H9 (cell line): ENCODE data around the gene KCNK13. TPM values are rescaled to one million over a fixed set of nuclear protein-coding genes. Genes with fewer than 3 reads are reported as not detected.

ENCODE experiments used
- DNase-seq: peaks from one replicate; pipeline ENCODE4 v3.0.0-alpha.2; 2017
- H2AFZ ChIP-seq: one replicate; pipeline ENCODE4 v1.6.1; 2013; ENCODE audit warnings: mild to moderate bottlenecking, low read length, control low read depth, moderate library complexity
- H2AK5ac ChIP-seq: 2 replicates; pipeline ENCODE4 v1.6.1; 2013; ENCODE audit warnings: low read length, control low read depth, mixed read lengths; ENCODE audit not compliant: insufficient read length
- H2BK120ac ChIP-seq: one replicate; pipeline ENCODE4 v1.6.1; 2013; ENCODE audit warnings: low read depth, mild to moderate bottlenecking, low read length, control low read depth, inconsistent platforms; ENCODE audit not compliant: poor library complexity, severe bottlenecking
- H2BK12ac ChIP-seq: 2 replicates; pipeline ENCODE4 v1.6.1; 2013; ENCODE audit warnings: low read length, control low read depth, mixed read lengths, low read depth; ENCODE audit not compliant: insufficient read length
- H2BK15ac ChIP-seq: 2 replicates; pipeline ENCODE4 v1.6.1; 2013; ENCODE audit warnings: low read depth, low read length, control low read depth
- H2BK20ac ChIP-seq: one replicate; pipeline ENCODE4 v1.6.1; 2013; ENCODE audit warnings: low read depth, mild to moderate bottlenecking, low read length, control low read depth, inconsistent platforms; ENCODE audit not compliant: poor library complexity, severe bottlenecking
- H2BK5ac ChIP-seq: 2 replicates; pipeline ENCODE4 v1.6.1; 2013; ENCODE audit warnings: low read length, control low read depth, mixed read lengths; ENCODE audit not compliant: insufficient read length
- H3K14ac ChIP-seq: 2 replicates; pipeline ENCODE4 v1.6.1; 2013; ENCODE audit warnings: low read length, control low read depth; ENCODE audit not compliant: insufficient read depth
- H3K18ac ChIP-seq: 2 replicates; pipeline ENCODE4 v1.6.1; 2013; ENCODE audit warnings: low read depth, mild to moderate bottlenecking, mixed read lengths, low read length, control low read depth; ENCODE audit not compliant: insufficient read length
- H3K23ac ChIP-seq: 2 replicates; pipeline ENCODE4 v1.6.1; 2013; ENCODE audit warnings: low read length, control low read depth, mixed read lengths, low read depth; ENCODE audit not compliant: insufficient read length
- H3K23me2 ChIP-seq: 2 replicates; pipeline ENCODE4 v1.6.1; 2013; ENCODE audit warnings: low read depth, mild to moderate bottlenecking, mixed read lengths, low read length, control low read depth; ENCODE audit not compliant: insufficient read length, poor library complexity, severe bottlenecking
- H3K27ac ChIP-seq: 2 replicates; pipeline ENCODE4 v1.5.1; 2013; ENCODE audit warnings: low read length, control low read depth, mixed read lengths, low read depth; ENCODE audit not compliant: insufficient read length
- H3K27me3 ChIP-seq: 2 replicates; pipeline ENCODE4 v1.6.1; 2013; ENCODE audit warnings: low read length, control low read depth, inconsistent platforms; ENCODE audit not compliant: insufficient read depth
- H3K4ac ChIP-seq: 2 replicates; pipeline ENCODE4 v1.6.1; 2013; ENCODE audit warnings: low read depth, mild to moderate bottlenecking, control low read depth, inconsistent platforms, low read length, moderate library complexity
- H3K4me1 ChIP-seq: 2 replicates; pipeline ENCODE4 v1.6.1; 2013; ENCODE audit warnings: low read length, control low read depth, inconsistent platforms; ENCODE audit not compliant: insufficient read depth
- H3K4me2 ChIP-seq: 2 replicates; pipeline ENCODE4 v1.6.1; 2013; ENCODE audit warnings: low read length, control low read depth, mixed read lengths; ENCODE audit not compliant: insufficient read length, insufficient read depth
- H3K56ac ChIP-seq: 2 replicates; pipeline ENCODE4 v1.6.1; 2013; ENCODE audit warnings: low read depth, mild to moderate bottlenecking, mixed read lengths, low read length, control low read depth; ENCODE audit not compliant: insufficient read length
- H3K79me1 ChIP-seq: 2 replicates; pipeline ENCODE4 v1.6.1; 2013; ENCODE audit warnings: low read depth, mild to moderate bottlenecking, moderate library complexity, low read length, control low read depth, inconsistent platforms; ENCODE audit not compliant: insufficient read depth, poor library complexity, severe bottlenecking
- H3K79me2 ChIP-seq: 2 replicates; pipeline ENCODE4 v1.6.1; 2013; ENCODE audit warnings: low read length, control low read depth, inconsistent platforms; ENCODE audit not compliant: insufficient read depth
- H3K9ac ChIP-seq: 2 replicates; pipeline ENCODE4 v1.6.1; 2013; ENCODE audit warnings: low read length, control low read depth, mixed read lengths; ENCODE audit not compliant: insufficient read length; ENCODE audit errors: extremely low read depth
- H3K9me3 ChIP-seq: one replicate; pipeline ENCODE4 v1.6.1; 2013; ENCODE audit warnings: low read depth, low read length, inconsistent platforms; ENCODE audit not compliant: control insufficient read depth
- H3T11ph ChIP-seq: one replicate; pipeline ENCODE4 v1.6.1; 2013; ENCODE audit warnings: mild to moderate bottlenecking, low read length, control low read depth, inconsistent platforms
- H4K20me1 ChIP-seq: one replicate; pipeline ENCODE4 v1.6.1; 2013; ENCODE audit not compliant: control insufficient read depth, insufficient read length, insufficient read depth
- H4K5ac ChIP-seq: 2 replicates; pipeline ENCODE4 v1.6.1; 2013; ENCODE audit warnings: low read depth, mild to moderate bottlenecking, mixed read lengths, low read length, control low read depth; ENCODE audit not compliant: insufficient read length
- H4K8ac ChIP-seq: replicated peaks from 2 replicates; pipeline ENCODE4 v1.6.1; 2013; ENCODE audit warnings: low read length, control low read depth, mixed read lengths, low read depth; ENCODE audit not compliant: insufficient read length
- H4K91ac ChIP-seq: 2 replicates; pipeline ENCODE4 v1.6.1; 2013; ENCODE audit warnings: low read depth, mild to moderate bottlenecking, moderate library complexity, mixed read lengths, low read length, control low read depth; ENCODE audit not compliant: insufficient read length
- H3K27ac Mint-ChIP-seq, 3 experiments: 2 replicates in 2 of 3; 3 replicates in 1 of 3; pipeline ENCODE4 v1.8.0; 2020 to 2021; ENCODE audit warnings: mixed read lengths in 3 of 3, mild to moderate bottlenecking in 1 of 3, moderate library complexity in 1 of 3
- H3K27me3 Mint-ChIP-seq: 2 replicates; pipeline ENCODE4 v1.8.0; 2021; ENCODE audit warnings: low read depth, mild to moderate bottlenecking, moderate library complexity, mixed read lengths
- H3K36me3 Mint-ChIP-seq, 3 experiments: 2 replicates in 2 of 3; 3 replicates in 1 of 3; pipeline ENCODE4 v1.8.0; 2020 to 2021; ENCODE audit warnings: low read depth in 3 of 3, mixed read lengths in 3 of 3; ENCODE audit not compliant: insufficient read depth in 1 of 3
- H3K4me1 Mint-ChIP-seq, 2 experiments: 2 replicates each; pipeline ENCODE4 v1.8.0; 2020; ENCODE audit warnings: mixed read lengths in 2 of 2
- H3K4me3 Mint-ChIP-seq, 2 experiments: 2 replicates in 1 of 2; 3 replicates in 1 of 2; pipeline ENCODE4 v1.8.0; 2020 to 2021; ENCODE audit warnings: mild to moderate bottlenecking in 2 of 2, mixed read lengths in 2 of 2, moderate library complexity in 1 of 2
- H3K9me3 Mint-ChIP-seq, 2 experiments: 2 replicates in 1 of 2; 3 replicates in 1 of 2; pipeline ENCODE4 v1.8.0; 2020; ENCODE audit warnings: mild to moderate bottlenecking in 2 of 2, mixed read lengths in 2 of 2, moderate library complexity in 1 of 2
- WGBS: extraction: QIAGEN DNeasy Blood & Tissue Kit; methylation state at CpG from one replicate; pipeline ENCODE4 v1.1.7; 2013; ENCODE audit warnings: missing lambda C conversion rate, low lambda C conversion rate, mixed read lengths; ENCODE audit not compliant: insufficient read length; ENCODE audit errors: extremely low coverage; 5-methylcytosine and 5-hydroxymethylcytosine counted together
- total RNA-seq: library from RNA; stranded (reverse); gene quantifications from 2 replicates; pipeline ENCODE4 v1.2.1, GENCODE V29; 2021
- TF ChIP-seq, protein P1 (sequence below): fragments of 200-600 bp; sonication (generic); conservative IDR thresholded peaks from 3 replicates; pipeline ENCODE4 v1.8.0; 2021; ENCODE audit warnings: antibody characterized with exemption, mild to moderate bottlenecking

The KCNK13 gene
- total RNA-seq, 1 experiment from 2014 or later: 0.39 TPM

DNA sequence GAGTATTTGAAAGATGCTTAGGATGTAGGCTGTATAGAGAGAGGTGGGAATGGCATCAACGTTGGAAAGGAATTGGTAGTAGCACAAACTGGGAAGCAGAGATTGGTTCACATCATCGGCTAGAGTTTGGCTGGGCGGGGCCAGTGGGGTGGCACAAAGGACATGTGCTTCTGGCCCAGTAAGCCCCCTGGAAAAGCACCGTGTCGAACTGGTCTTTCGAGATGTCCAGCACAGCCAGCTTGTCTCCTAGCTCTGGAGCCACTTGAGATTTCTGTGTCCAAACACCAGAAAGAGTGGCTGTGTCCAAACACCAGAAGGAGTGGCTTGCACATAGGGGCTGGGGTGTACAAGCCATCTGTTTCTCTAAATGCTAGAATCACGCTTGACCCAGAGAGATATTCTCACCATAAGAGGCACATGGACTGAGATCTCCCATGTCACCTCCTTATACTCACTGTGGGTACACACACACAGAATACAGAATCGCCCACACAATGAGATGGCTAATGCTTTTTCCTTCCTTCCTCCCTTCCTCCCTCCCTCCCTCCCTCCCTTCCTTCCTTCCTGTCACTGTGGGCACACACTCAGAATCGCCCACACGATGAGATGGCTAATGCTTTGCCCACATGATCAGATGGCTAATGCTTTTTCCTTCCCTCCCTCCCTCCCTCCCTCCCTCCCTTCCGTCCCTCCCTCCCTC, 41.8 kb upstream of the KCNK13 start:
- H3K4me1 Mint-ChIP-seq: no peaks in the 10 kb centered on the region
- no peaks in the 10 kb centered on the region for H3K27me3 Mint-ChIP-seq

More for the DNA sequence above, 41.8 kb upstream of the KCNK13 start:
- Histone ChIP-seq H3K23me2 (no peaks in the 10 kb centered on the region), H3K4me2 (no peak overlapping the region), H3K18ac (no peak overlapping the region), H2BK12ac (no peak overlapping the region), H3K4ac (no peak overlapping the region), H2BK20ac (no peak overlapping the region), H4K8ac (no peak overlapping the region), H3K79me2 (no peaks in the 10 kb centered on the region), H4K5ac (no peak overlapping the region), H4K91ac (no peak overlapping the region), H3K27me3 (no peaks in the 10 kb centered on the region), H3K27ac (no peak overlapping the region), H3T11ph (no peak overlapping the region), H3K4me1 (no peaks in the 10 kb centered on the region), H2BK15ac (no peak overlapping the region), H2BK120ac (no peak overlapping the region), H3K56ac (no peak overlapping the region), H2AFZ (no peak overlapping the region), H4K20me1 (no peaks in the 10 kb centered on the region), H2BK5ac (no peak overlapping the region), H2AK5ac (no peak overlapping the region), H3K23ac (no peak overlapping the region), H3K9me3 (no peaks in the 10 kb centered on the region), H3K79me1 (no peaks in the 10 kb centered on the region), H3K14ac (no peak overlapping the region), H3K9ac (no peak overlapping the region)
- Mint-ChIP-seq H3K27ac (no peak overlapping the region; a peak in 1 of 7 replicates), H3K36me3 (peaks cover 9 to 60% (median 56%) of the 10 kb centered on the region in 3 experiments; a peak in 6 of 7 replicates), H3K9me3 (no peaks in the 10 kb centered on the region), H3K4me3 (no peak overlapping the region)
- WGBS: no CpG with 5 or more reads among the region's 11 CpGs
- DNase-seq: no peak
- TF ChIP-seq, protein P1, sequence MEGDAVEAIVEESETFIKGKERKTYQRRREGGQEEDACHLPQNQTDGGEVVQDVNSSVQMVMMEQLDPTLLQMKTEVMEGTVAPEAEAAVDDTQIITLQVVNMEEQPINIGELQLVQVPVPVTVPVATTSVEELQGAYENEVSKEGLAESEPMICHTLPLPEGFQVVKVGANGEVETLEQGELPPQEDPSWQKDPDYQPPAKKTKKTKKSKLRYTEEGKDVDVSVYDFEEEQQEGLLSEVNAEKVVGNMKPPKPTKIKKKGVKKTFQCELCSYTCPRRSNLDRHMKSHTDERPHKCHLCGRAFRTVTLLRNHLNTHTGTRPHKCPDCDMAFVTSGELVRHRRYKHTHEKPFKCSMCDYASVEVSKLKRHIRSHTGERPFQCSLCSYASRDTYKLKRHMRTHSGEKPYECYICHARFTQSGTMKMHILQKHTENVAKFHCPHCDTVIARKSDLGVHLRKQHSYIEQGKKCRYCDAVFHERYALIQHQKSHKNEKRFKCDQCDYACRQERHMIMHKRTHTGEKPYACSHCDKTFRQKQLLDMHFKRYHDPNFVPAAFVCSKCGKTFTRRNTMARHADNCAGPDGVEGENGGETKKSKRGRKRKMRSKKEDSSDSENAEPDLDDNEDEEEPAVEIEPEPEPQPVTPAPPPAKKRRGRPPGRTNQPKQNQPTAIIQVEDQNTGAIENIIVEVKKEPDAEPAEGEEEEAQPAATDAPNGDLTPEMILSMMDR: no peak
